Measurements from ENCODE around the gene MIA.

- TF ChIP-seq POLR2A (IDR thresholded peaks at IDR 0.05) (no peak), POLR2AphosphoS5 (IDR thresholded peaks at IDR 0.05) (no peak)
Observed at GRCh38 chr19:40781140-40781539, 5.8 kb downstream of the MIA start.

All from gastroesophageal sphincter (tissue), 2 donors.